ENCODE measurements around the gene PIEZO1. TPM values are rescaled to one million over a fixed set of nuclear protein-coding genes. Genes with fewer than 3 reads are reported as not detected.
"Not testable (repeated sequence)": the region's sequence is repeated elsewhere in the genome, so short reads cannot be mapped to it uniquely, and the experiment has no call there.

The PIEZO1 gene
- total RNA-seq, 1 donor from 2014 or later = 5.5 TPM

- no peak overlapping the region for H3K4me3 ChIP-seq
- Mint-ChIP-seq H3K27me3 (ENCODE audit: insufficient read depth, low read depth) (peaks cover 5% of the 10 kb centered on the region), H3K4me1 (no peaks in the 10 kb centered on the region), H3K9me3 (no peaks in the 10 kb centered on the region), H3K27ac (no peak overlapping the region), H3K4me3 (no peak overlapping the region), H3K36me3 (peaks cover 3% of the 10 kb centered on the region)
- TF ChIP-seq CTCF (IDR thresholded peaks at IDR 0.05) = no peak
- TF ChIP-seq EZH2phosphoT487 (IDR thresholded peaks at IDR 0.05) = no peak
- TF ChIP-seq EZH2 (IDR thresholded peaks at IDR 0.05) = no peak
- no peaks in the 10 kb centered on the region for H3K9me3 ChIP-seq (ENCODE audit: low read depth)
- H3K27me3 ChIP-seq = no peaks in the 10 kb centered on the region
- no peak overlapping the region for H3K4me2 ChIP-seq
- H2AFZ ChIP-seq (replicated peaks) = no peak overlapping the region
- no peaks in the 10 kb centered on the region for H3K36me3 ChIP-seq
- no peaks in the 10 kb centered on the region for H3K79me2 ChIP-seq (ENCODE audit: low read depth)
- H3F3A ChIP-seq (ENCODE audit: low read depth) = no peaks in the 10 kb centered on the region
- H3K4me1 ChIP-seq = no peaks in the 10 kb centered on the region
- no peaks in the 10 kb centered on the region for H4K20me1 ChIP-seq (ENCODE audit: low read depth)
- H3K9ac ChIP-seq = no peak overlapping the region
- no peak for DNase-seq (ENCODE audit: low spot score)
- H3K27ac ChIP-seq = no peak overlapping the region
Measured at GRCh38 chr16:88824256-88825077, 39.4 kb upstream of the PIEZO1 start.

- H3K27ac Mint-ChIP-seq; DNase-seq (ENCODE audit: low spot score); H3K4me1 ChIP-seq; H3K27ac ChIP-seq; H3K27me3 ChIP-seq; H3K9ac ChIP-seq; H4K20me1 ChIP-seq (ENCODE audit: low read depth); H2AFZ ChIP-seq (replicated peaks); H3K4me1 Mint-ChIP-seq; H3K79me2 ChIP-seq (ENCODE audit: low read depth); H3K4me3 ChIP-seq; H3K4me2 ChIP-seq; H3K4me3 Mint-ChIP-seq; H3K36me3 ChIP-seq; H3K36me3 Mint-ChIP-seq; H3F3A ChIP-seq (ENCODE audit: low read depth); H3K9me3 ChIP-seq (ENCODE audit: low read depth); H3K9me3 Mint-ChIP-seq; H3K27me3 Mint-ChIP-seq (ENCODE audit: insufficient read depth, low read depth): not testable (repeated sequence)
Measured at GRCh38 chr16:88823646-88824045, 38.6 kb upstream of the PIEZO1 start.

- Mint-ChIP-seq H3K4me3 (no peak overlapping the region), H3K4me1 (peaks cover 3% of the 10 kb centered on the region), H3K27ac (no peak overlapping the region), H3K36me3 (peaks cover 3% of the 10 kb centered on the region), H3K9me3 (no peaks in the 10 kb centered on the region), H3K27me3 (ENCODE audit: insufficient read depth, low read depth) (peaks cover 2% of the 10 kb centered on the region)
- H3K27me3 ChIP-seq = no peaks in the 10 kb centered on the region
- no peak overlapping the region for H2AFZ ChIP-seq (replicated peaks)
- H3K4me3 ChIP-seq = no peak overlapping the region
- no peak for TF ChIP-seq EZH2phosphoT487 (IDR thresholded peaks at IDR 0.05)
- TF ChIP-seq CTCF (IDR thresholded peaks at IDR 0.05) = no peak
- DNase-seq (ENCODE audit: low spot score) = no peak
- H3K9me3 ChIP-seq (ENCODE audit: low read depth) = no peaks in the 10 kb centered on the region
- no peaks in the 10 kb centered on the region for H3K36me3 ChIP-seq
- H3K79me2 ChIP-seq (ENCODE audit: low read depth) = no peaks in the 10 kb centered on the region
- no peaks in the 10 kb centered on the region for H4K20me1 ChIP-seq (ENCODE audit: low read depth)
- H3K4me1 ChIP-seq = no peaks in the 10 kb centered on the region
- no peak overlapping the region for H3K4me2 ChIP-seq
- no peak overlapping the region for H3K9ac ChIP-seq
- H3K27ac ChIP-seq = no peak overlapping the region
- H3F3A ChIP-seq (ENCODE audit: low read depth) = no peaks in the 10 kb centered on the region
Measured at GRCh38 chr16:88822281-88823040, 37.4 kb upstream of the PIEZO1 start.
